IMR-90 (cell line): ENCODE measurements around the gene RNF103. TPM values are rescaled to one million over a fixed set of nuclear protein-coding genes. Genes with fewer than 3 reads are reported as not detected.

Experiments
- ATAC-seq: fragments of 200-7000 bp; cut with Tn5 transposase; 2 replicates; pipeline ENCODE4 v1.9.1; 2020; ENCODE audit warnings: low read depth, mild to moderate bottlenecking, moderate library complexity
- BruUV-seq: library from RNA; stranded (reverse); fragments of 400-500 nt; replicated peaks from 2 replicates; lab custom pipeline; 2021; lab: Mats Ljungman, UMichigan
- CTCF ChIA-PET: fragments of 300-600 bp; formaldehyde crosslinking; extraction: SDS; loops from one replicate; lab custom pipeline; 2021; ENCODE audit warnings: antibody characterized with exemption; lab: Yijun Ruan, JAX
- POLR2A ChIA-PET: fragments of 300-600 bp; sonication (Branson Sonifier 250); formaldehyde crosslinking; loops from one replicate; lab custom pipeline; 2022; ENCODE audit warnings: antibody characterized with exemption; ENCODE audit not compliant: unreplicated experiment; lab: Charles Lee
- DNase-seq: peaks from one replicate; pipeline ENCODE4 v3.0.0; 2013
- H2AFZ ChIP-seq: replicated peaks from 2 replicates; pipeline ENCODE3; 2013; ENCODE audit warnings: low read length, mild to moderate bottlenecking; ENCODE audit not compliant: poor library complexity
- H2AK5ac ChIP-seq: 2 replicates; pipeline ENCODE4 v1.6.1; 2013; ENCODE audit warnings: low read depth, low read length, inconsistent platforms
- H2AK9ac ChIP-seq: replicated peaks from 2 replicates; pipeline ENCODE3; 2013; ENCODE audit warnings: mild to moderate bottlenecking, low read depth, low read length, moderate library complexity; ENCODE audit not compliant: poor library complexity
- H2BK120ac ChIP-seq: 2 replicates; pipeline ENCODE4 v1.6.1; 2013; ENCODE audit warnings: low read depth, low read length, inconsistent platforms
- H2BK15ac ChIP-seq: 3 replicates; pipeline ENCODE4 v1.6.1; 2013; ENCODE audit warnings: low read depth, low read length, inconsistent platforms
- H2BK20ac ChIP-seq: 2 replicates; pipeline ENCODE4 v1.6.1; 2013; ENCODE audit warnings: low read depth, mild to moderate bottlenecking, inconsistent platforms, low read length, moderate library complexity
- H2BK5ac ChIP-seq: 2 replicates; pipeline ENCODE4 v1.6.1; 2013; ENCODE audit warnings: mild to moderate bottlenecking, low read depth, low read length, inconsistent platforms; ENCODE audit not compliant: poor library complexity, severe bottlenecking
- H3K14ac ChIP-seq: replicated peaks from 2 replicates; pipeline ENCODE4 v1.6.1; 2013; ENCODE audit warnings: low read depth, low read length, inconsistent platforms
- H3K18ac ChIP-seq: 2 replicates; pipeline ENCODE4 v1.6.1; 2013; ENCODE audit warnings: low read depth, low read length, control low read depth
- H3K23ac ChIP-seq: 2 replicates; pipeline ENCODE4 v1.6.1; 2013; ENCODE audit warnings: low read depth, low read length, inconsistent platforms
- H3K27ac ChIP-seq: 2 replicates; pipeline ENCODE4 v1.5.1; 2013; ENCODE audit warnings: mild to moderate bottlenecking, control low read depth, low read length; ENCODE audit not compliant: insufficient read depth
- H3K27me3 ChIP-seq: 2 replicates; pipeline ENCODE4 v1.6.1; 2013; ENCODE audit warnings: low read length; ENCODE audit not compliant: control insufficient read depth, insufficient read depth
- H3K36me3 ChIP-seq: 2 replicates; pipeline ENCODE4 v1.6.1; 2013; ENCODE audit warnings: low read length, mixed read lengths; ENCODE audit not compliant: control insufficient read depth, insufficient read depth
- H3K4ac ChIP-seq: 2 replicates; pipeline ENCODE4 v1.6.1; 2013; ENCODE audit warnings: low read depth, low read length, inconsistent platforms
- H3K4me1 ChIP-seq: 2 replicates; pipeline ENCODE4 v1.6.1; 2013; ENCODE audit warnings: low read length, mixed read lengths; ENCODE audit not compliant: control insufficient read depth, insufficient read depth
- H3K4me2 ChIP-seq: 2 replicates; pipeline ENCODE4 v1.6.1; 2013; ENCODE audit warnings: low read depth, mild to moderate bottlenecking, control low read depth, low read length, moderate library complexity
- H3K4me3 ChIP-seq: 2 replicates; pipeline ENCODE4 v1.5.1; 2013; ENCODE audit warnings: low read depth, mild to moderate bottlenecking, control low read depth, low read length, moderate library complexity; ENCODE audit not compliant: insufficient read depth
- H3K56ac ChIP-seq: 2 replicates; pipeline ENCODE4 v1.6.1; 2013; ENCODE audit warnings: low read length, inconsistent platforms; ENCODE audit not compliant: insufficient read depth; ENCODE audit errors: extremely low read depth
- H3K79me1 ChIP-seq, 2 experiments: 2 replicates each; pipeline ENCODE4 v1.6.1; 2013; ENCODE audit warnings: low read length in 2 of 2, inconsistent platforms in 1 of 2, low read depth in 1 of 2
- H3K9ac ChIP-seq: 2 replicates; pipeline ENCODE4 v1.6.1; 2013; ENCODE audit warnings: low read depth, low read length, control low read depth
- H3K9me1 ChIP-seq: 2 replicates; pipeline ENCODE4 v1.6.1; 2013; ENCODE audit warnings: low read length, inconsistent platforms; ENCODE audit not compliant: insufficient read depth
- H3K9me3 ChIP-seq: 2 replicates; pipeline ENCODE4 v1.6.1; 2013; ENCODE audit warnings: low read length; ENCODE audit not compliant: control insufficient read depth, insufficient read depth
- H4K20me1 ChIP-seq: 2 replicates; pipeline ENCODE4 v1.6.1; 2013; ENCODE audit warnings: low read length, inconsistent platforms; ENCODE audit not compliant: insufficient read depth
- H4K5ac ChIP-seq: 2 replicates; pipeline ENCODE4 v1.6.1; 2013; ENCODE audit warnings: mild to moderate bottlenecking, low read depth, low read length, control low read depth
- H4K8ac ChIP-seq, 2 experiments: 2 replicates each; pipeline ENCODE4 v1.6.1; 2013; ENCODE audit warnings: low read depth in 2 of 2, low read length in 2 of 2, control low read depth in 1 of 2, inconsistent platforms in 1 of 2
- H4K91ac ChIP-seq: 2 replicates; pipeline ENCODE4 v1.6.1; 2013; ENCODE audit warnings: low read depth, low read length, inconsistent platforms; ENCODE audit not compliant: insufficient read depth
- BHLHE40 ChIP-seq: fragments of 150-350 bp; IDR thresholded peaks from 2 replicates; pipeline ENCODE4 v1.6.1; 2016; ENCODE audit warnings: mild to moderate bottlenecking, low read depth, low read length
- CHD1 ChIP-seq: IDR thresholded peaks from 2 replicates; pipeline ENCODE4 v1.6.1; 2012; ENCODE audit warnings: low read depth, low read length, improper control_type of control experiment
- FOS ChIP-seq: fragments of 150-350 bp; IDR thresholded peaks from 2 replicates; pipeline ENCODE4 v1.6.1; 2016; ENCODE audit warnings: low read depth, low read length
- MAFK ChIP-seq: IDR thresholded peaks from 2 replicates; pipeline ENCODE4 v1.6.1; 2012; ENCODE audit warnings: low read depth, low read length, improper control_type of control experiment
- MXI1 ChIP-seq: IDR thresholded peaks from 2 replicates; pipeline ENCODE4 v1.6.1; 2012; ENCODE audit warnings: low read depth, mild to moderate bottlenecking, low read length, moderate library complexity, borderline replicate concordance
- POLR2A ChIP-seq: IDR thresholded peaks from 2 replicates; pipeline ENCODE4 v1.6.1; 2012; ENCODE audit warnings: mild to moderate bottlenecking, low read depth, low read length
- RCOR1 ChIP-seq: IDR thresholded peaks from 2 replicates; pipeline ENCODE4 v1.6.1; 2012; ENCODE audit warnings: mild to moderate bottlenecking, low read length, improper control_type of control experiment; ENCODE audit not compliant: insufficient replicate concordance
- WGBS, 2 experiments: methylation state at CpG; one replicate each; pipeline versions ENCODE4 v1.1.5 to v1.1.7; 2013; ENCODE audit warnings: missing lambda C conversion rate in 2 of 2; ENCODE audit not compliant: insufficient read length in 1 of 2; ENCODE audit errors: extremely low coverage in 2 of 2; 5-methylcytosine and 5-hydroxymethylcytosine counted together
- dilution Hi-C: fragments of 300-500 bp; cut with HindIII; formaldehyde crosslinking; loops from one replicate; pipeline ENCODE4 v1.14.3; 2018; ENCODE audit warnings: low sequenced_read_pairs; ENCODE audit not compliant: unreplicated experiment
- in situ Hi-C: fragments of 300-500 bp; cut with MboI; formaldehyde crosslinking; loops from 3 replicates; pipeline ENCODE4 v1.14.3; 2019; ENCODE audit warnings: low sequenced_read_pairs, inconsistent platforms, mixed read lengths
- intact Hi-C: fragments of 100-400 bp; cut with micrococcal nuclease; formaldehyde crosslinking; loops from 2 replicates; pipeline ENCODE4 v1.10.0; 2022
- polyA plus RNA-seq, 3 experiments: library from polyadenylated mRNA; depleted of rRNA; stranded (reverse); fragments of >200 nt; gene quantifications; 2 replicates each; pipeline ENCODE4 v1.2.3, GENCODE V29; 2012; ENCODE audit warnings: low replicate concordance in 1 of 3
- total RNA-seq: library from RNA; depleted of rRNA; stranded (reverse); fragments of >200 nt; gene quantifications from 2 replicates; pipeline ENCODE4 v1.2.3, GENCODE V29; 2012

The RNF103 gene
- total and polyA plus RNA-seq, 2 of the 4 experiments (the other 2 are of a cell fraction): 5.6 to 7.2 TPM

- H4K5ac ChIP-seq: no peak overlapping the region
- no peak for DNase-seq
- H3K4me1 ChIP-seq: no peaks in the 10 kb centered on the region
- H4K8ac ChIP-seq: no peak overlapping the region
- 80% methylated on average over 3 of the region's 4 CpGs; no CpG with 5 or more reads in 1 of the 2 experiments for WGBS, 2 experiments
- H2BK15ac ChIP-seq: no peak overlapping the region
- H3K14ac ChIP-seq: no peak overlapping the region
- H3K4me2 ChIP-seq: no peak overlapping the region
- no peak overlapping the region for H3K23ac ChIP-seq
- H4K91ac ChIP-seq: no peak overlapping the region
- H3K79me1 ChIP-seq: no peaks in the 10 kb centered on the region
- no peak overlapping the region for H2AK5ac ChIP-seq
- BruUV-seq: no TSS peak
- H3K4me3 ChIP-seq: no peak overlapping the region
- no peak overlapping the region for H2AFZ ChIP-seq
- no peak overlapping the region for H2BK20ac ChIP-seq
- H4K20me1 ChIP-seq: no peaks in the 10 kb centered on the region
- dilution Hi-C loops (no loop called here), in situ Hi-C loops (no loop called here), intact Hi-C loops (no loop called here)
- CTCF ChIA-PET: no interaction called here
- H2BK120ac ChIP-seq: no peak overlapping the region
- ATAC-seq: no peak
- H3K9ac ChIP-seq: no peak overlapping the region
- no peak overlapping the region for H3K27ac ChIP-seq
- TF ChIP-seq FOS (no peak), POLR2A (no peak), MXI1 (no peak), CHD1 (no peak), RCOR1 (no peak), MAFK (no peak), BHLHE40 (no peak)
- H2BK5ac ChIP-seq: no peak overlapping the region
- no peaks in the 10 kb centered on the region for H3K9me3 ChIP-seq
- H3K56ac ChIP-seq: no peak overlapping the region
- POLR2A ChIA-PET: no interaction called here
- no peaks in the 10 kb centered on the region for H3K9me1 ChIP-seq
- H2AK9ac ChIP-seq: no peak overlapping the region
- no peaks in the 10 kb centered on the region; the same call in 1 of the 2 replicates for H3K27me3 ChIP-seq
- H3K36me3 ChIP-seq: no peaks in the 10 kb centered on the region
- H3K18ac ChIP-seq: no peak overlapping the region
- no peak overlapping the region for H3K4ac ChIP-seq
These were observed 22.7 kb upstream of the RNF103 start for GRCh38 chr2:86646329-86646728.
